IMR-90 (cell line): ENCODE results near the gene SLC25A31. TPM values are rescaled to one million over a fixed set of nuclear protein-coding genes. Genes with fewer than 3 reads are reported as not detected.

ENCODE experiments used
- ATAC-seq: fragments of 200-7000 bp; cut with Tn5 transposase; 2 replicates; pipeline ENCODE4 v1.9.1; 2020; ENCODE audit warnings: low read depth, mild to moderate bottlenecking, moderate library complexity
- BruUV-seq: library from RNA; stranded (reverse); fragments of 400-500 nt; replicated peaks from 2 replicates; lab custom pipeline; 2021; lab: Mats Ljungman, UMichigan
- CTCF ChIA-PET: fragments of 300-600 bp; formaldehyde crosslinking; extraction: SDS; loops from one replicate; lab custom pipeline; 2021; ENCODE audit warnings: antibody characterized with exemption; lab: Yijun Ruan, JAX
- POLR2A ChIA-PET: fragments of 300-600 bp; sonication (Branson Sonifier 250); formaldehyde crosslinking; loops from one replicate; lab custom pipeline; 2022; ENCODE audit warnings: antibody characterized with exemption; ENCODE audit not compliant: unreplicated experiment; lab: Charles Lee
- DNase-seq: peaks from one replicate; pipeline ENCODE4 v3.0.0; 2013
- H2AFZ ChIP-seq: replicated peaks from 2 replicates; pipeline ENCODE3; 2013; ENCODE audit warnings: low read length, mild to moderate bottlenecking; ENCODE audit not compliant: poor library complexity
- H2AK5ac ChIP-seq: 2 replicates; pipeline ENCODE4 v1.6.1; 2013; ENCODE audit warnings: low read depth, low read length, inconsistent platforms
- H2AK9ac ChIP-seq: replicated peaks from 2 replicates; pipeline ENCODE3; 2013; ENCODE audit warnings: mild to moderate bottlenecking, low read depth, low read length, moderate library complexity; ENCODE audit not compliant: poor library complexity
- H2BK120ac ChIP-seq: 2 replicates; pipeline ENCODE4 v1.6.1; 2013; ENCODE audit warnings: low read depth, low read length, inconsistent platforms
- H2BK15ac ChIP-seq: 3 replicates; pipeline ENCODE4 v1.6.1; 2013; ENCODE audit warnings: low read depth, low read length, inconsistent platforms
- H2BK20ac ChIP-seq: 2 replicates; pipeline ENCODE4 v1.6.1; 2013; ENCODE audit warnings: low read depth, mild to moderate bottlenecking, inconsistent platforms, low read length, moderate library complexity
- H2BK5ac ChIP-seq: 2 replicates; pipeline ENCODE4 v1.6.1; 2013; ENCODE audit warnings: mild to moderate bottlenecking, low read depth, low read length, inconsistent platforms; ENCODE audit not compliant: poor library complexity, severe bottlenecking
- H3K14ac ChIP-seq: replicated peaks from 2 replicates; pipeline ENCODE4 v1.6.1; 2013; ENCODE audit warnings: low read depth, low read length, inconsistent platforms
- H3K18ac ChIP-seq: 2 replicates; pipeline ENCODE4 v1.6.1; 2013; ENCODE audit warnings: low read depth, low read length, control low read depth
- H3K23ac ChIP-seq: 2 replicates; pipeline ENCODE4 v1.6.1; 2013; ENCODE audit warnings: low read depth, low read length, inconsistent platforms
- H3K27ac ChIP-seq: 2 replicates; pipeline ENCODE4 v1.5.1; 2013; ENCODE audit warnings: mild to moderate bottlenecking, control low read depth, low read length; ENCODE audit not compliant: insufficient read depth
- H3K27me3 ChIP-seq: 2 replicates; pipeline ENCODE4 v1.6.1; 2013; ENCODE audit warnings: low read length; ENCODE audit not compliant: control insufficient read depth, insufficient read depth
- H3K36me3 ChIP-seq: 2 replicates; pipeline ENCODE4 v1.6.1; 2013; ENCODE audit warnings: low read length, mixed read lengths; ENCODE audit not compliant: control insufficient read depth, insufficient read depth
- H3K4ac ChIP-seq: 2 replicates; pipeline ENCODE4 v1.6.1; 2013; ENCODE audit warnings: low read depth, low read length, inconsistent platforms
- H3K4me1 ChIP-seq: 2 replicates; pipeline ENCODE4 v1.6.1; 2013; ENCODE audit warnings: low read length, mixed read lengths; ENCODE audit not compliant: control insufficient read depth, insufficient read depth
- H3K4me2 ChIP-seq: 2 replicates; pipeline ENCODE4 v1.6.1; 2013; ENCODE audit warnings: low read depth, mild to moderate bottlenecking, control low read depth, low read length, moderate library complexity
- H3K4me3 ChIP-seq: 2 replicates; pipeline ENCODE4 v1.5.1; 2013; ENCODE audit warnings: low read depth, mild to moderate bottlenecking, control low read depth, low read length, moderate library complexity; ENCODE audit not compliant: insufficient read depth
- H3K56ac ChIP-seq: 2 replicates; pipeline ENCODE4 v1.6.1; 2013; ENCODE audit warnings: low read length, inconsistent platforms; ENCODE audit not compliant: insufficient read depth; ENCODE audit errors: extremely low read depth
- H3K79me1 ChIP-seq, 2 experiments: 2 replicates each; pipeline ENCODE4 v1.6.1; 2013; ENCODE audit warnings: low read length in 2 of 2, inconsistent platforms in 1 of 2, low read depth in 1 of 2
- H3K9ac ChIP-seq: 2 replicates; pipeline ENCODE4 v1.6.1; 2013; ENCODE audit warnings: low read depth, low read length, control low read depth
- H3K9me1 ChIP-seq: 2 replicates; pipeline ENCODE4 v1.6.1; 2013; ENCODE audit warnings: low read length, inconsistent platforms; ENCODE audit not compliant: insufficient read depth
- H3K9me3 ChIP-seq: 2 replicates; pipeline ENCODE4 v1.6.1; 2013; ENCODE audit warnings: low read length; ENCODE audit not compliant: control insufficient read depth, insufficient read depth
- H4K20me1 ChIP-seq: 2 replicates; pipeline ENCODE4 v1.6.1; 2013; ENCODE audit warnings: low read length, inconsistent platforms; ENCODE audit not compliant: insufficient read depth
- H4K5ac ChIP-seq: 2 replicates; pipeline ENCODE4 v1.6.1; 2013; ENCODE audit warnings: mild to moderate bottlenecking, low read depth, low read length, control low read depth
- H4K8ac ChIP-seq, 2 experiments: 2 replicates each; pipeline ENCODE4 v1.6.1; 2013; ENCODE audit warnings: low read depth in 2 of 2, low read length in 2 of 2, control low read depth in 1 of 2, inconsistent platforms in 1 of 2
- H4K91ac ChIP-seq: 2 replicates; pipeline ENCODE4 v1.6.1; 2013; ENCODE audit warnings: low read depth, low read length, inconsistent platforms; ENCODE audit not compliant: insufficient read depth
- BHLHE40 ChIP-seq: fragments of 150-350 bp; IDR thresholded peaks from 2 replicates; pipeline ENCODE4 v1.6.1; 2016; ENCODE audit warnings: mild to moderate bottlenecking, low read depth, low read length
- CEBPB ChIP-seq: IDR thresholded peaks from 2 replicates; pipeline ENCODE4 v1.6.1; 2012; ENCODE audit warnings: low read depth, low read length, improper control_type of control experiment
- FOS ChIP-seq: fragments of 150-350 bp; IDR thresholded peaks from 2 replicates; pipeline ENCODE4 v1.6.1; 2016; ENCODE audit warnings: low read depth, low read length
- MAFK ChIP-seq: IDR thresholded peaks from 2 replicates; pipeline ENCODE4 v1.6.1; 2012; ENCODE audit warnings: low read depth, low read length, improper control_type of control experiment
- MAZ ChIP-seq: IDR thresholded peaks from 2 replicates; pipeline ENCODE4 v1.6.1; 2012; ENCODE audit warnings: low read depth, mild to moderate bottlenecking, low read length, improper control_type of control experiment, moderate library complexity, borderline replicate concordance
- MXI1 ChIP-seq: IDR thresholded peaks from 2 replicates; pipeline ENCODE4 v1.6.1; 2012; ENCODE audit warnings: low read depth, mild to moderate bottlenecking, low read length, moderate library complexity, borderline replicate concordance
- NFE2L2 ChIP-seq: fragments of 150-350 bp; IDR thresholded peaks from 2 replicates; pipeline ENCODE4 v1.6.1; 2016; ENCODE audit warnings: low read depth, mild to moderate bottlenecking, low read length
- POLR2A ChIP-seq: IDR thresholded peaks from 2 replicates; pipeline ENCODE4 v1.6.1; 2012; ENCODE audit warnings: mild to moderate bottlenecking, low read depth, low read length
- RAD21 ChIP-seq: IDR thresholded peaks from 2 replicates; pipeline ENCODE4 v1.6.1; 2012; ENCODE audit warnings: low read length, improper control_type of control experiment
- RCOR1 ChIP-seq: IDR thresholded peaks from 2 replicates; pipeline ENCODE4 v1.6.1; 2012; ENCODE audit warnings: mild to moderate bottlenecking, low read length, improper control_type of control experiment; ENCODE audit not compliant: insufficient replicate concordance
- RFX5 ChIP-seq: IDR thresholded peaks from 2 replicates; pipeline ENCODE4 v1.8.0; 2012; ENCODE audit warnings: low read depth, mild to moderate bottlenecking, low read length, moderate library complexity
- WGBS, 2 experiments: methylation state at CpG; one replicate each; pipeline versions ENCODE4 v1.1.5 to v1.1.7; 2013; ENCODE audit warnings: missing lambda C conversion rate in 2 of 2; ENCODE audit not compliant: insufficient read length in 1 of 2; ENCODE audit errors: extremely low coverage in 2 of 2; 5-methylcytosine and 5-hydroxymethylcytosine counted together
- dilution Hi-C: fragments of 300-500 bp; cut with HindIII; formaldehyde crosslinking; loops from one replicate; pipeline ENCODE4 v1.14.3; 2018; ENCODE audit warnings: low sequenced_read_pairs; ENCODE audit not compliant: unreplicated experiment
- in situ Hi-C: fragments of 300-500 bp; cut with MboI; formaldehyde crosslinking; loops from 3 replicates; pipeline ENCODE4 v1.14.3; 2019; ENCODE audit warnings: low sequenced_read_pairs, inconsistent platforms, mixed read lengths
- intact Hi-C: fragments of 100-400 bp; cut with micrococcal nuclease; formaldehyde crosslinking; loops from 2 replicates; pipeline ENCODE4 v1.10.0; 2022
- polyA plus RNA-seq, 3 experiments: library from polyadenylated mRNA; depleted of rRNA; stranded (reverse); fragments of >200 nt; gene quantifications; 2 replicates each; pipeline ENCODE4 v1.2.3, GENCODE V29; 2012; ENCODE audit warnings: low replicate concordance in 1 of 3
- total RNA-seq: library from RNA; depleted of rRNA; stranded (reverse); fragments of >200 nt; gene quantifications from 2 replicates; pipeline ENCODE4 v1.2.3, GENCODE V29; 2012
- TF ChIP-seq, protein P1 (sequence below): conservative IDR thresholded peaks from 2 replicates; pipeline ENCODE4 v1.5.1; 2012; ENCODE audit warnings: mild to moderate bottlenecking, low read depth, low read length, improper control_type of control experiment
- TF ChIP-seq, protein P2 (sequence below): fragments of 150-350 bp; IDR thresholded peaks from 2 replicates; pipeline ENCODE4 v1.6.1; 2016; ENCODE audit warnings: low read depth, mild to moderate bottlenecking, low read length, moderate library complexity, borderline replicate concordance

The SLC25A31 gene
- total and polyA plus RNA-seq, 2 of the 4 experiments (the other 2 are of a cell fraction), result not detected

DNA sequence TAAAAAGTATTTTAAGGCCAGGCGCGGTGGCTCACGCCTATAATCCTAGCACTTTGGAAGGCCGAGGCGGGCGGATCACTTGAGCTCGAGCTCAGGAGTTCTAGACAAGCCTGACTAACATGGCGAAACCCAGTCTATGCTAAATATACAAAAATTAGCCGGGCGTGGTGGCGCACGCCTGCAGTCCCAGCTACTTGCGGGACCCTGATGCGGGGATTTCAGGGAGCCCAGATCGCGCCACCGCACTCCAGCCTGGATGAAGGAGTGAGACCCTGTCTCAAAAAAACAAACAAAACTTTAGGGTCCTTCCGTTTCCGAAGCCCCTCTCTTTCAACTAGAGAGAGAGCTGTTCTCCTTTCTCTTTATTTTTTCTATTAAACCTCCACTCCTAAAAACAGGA, 1.2 kb downstream of the SLC25A31 start:
- no peak overlapping the region for H3K56ac ChIP-seq
- no peak for DNase-seq
- no peak overlapping the region for H3K27ac ChIP-seq
- H2AK5ac ChIP-seq, result no peak overlapping the region
- no peak overlapping the region for H3K9ac ChIP-seq
- H2BK20ac ChIP-seq, result no peak overlapping the region
- H3K18ac ChIP-seq, result no peak overlapping the region
- no peak overlapping the region for H2AFZ ChIP-seq
- H3K14ac ChIP-seq, result no peak overlapping the region
- no peak overlapping the region for H3K23ac ChIP-seq
- H2AK9ac ChIP-seq, result no peak overlapping the region
- intact Hi-C loops (no loop called here), dilution Hi-C loops (no loop called here), in situ Hi-C loops (loop anchor here (5.0 kb wide), 1 partner anchor 129 kb away; no protein-coding TSS in a partner anchor)
- TF ChIP-seq RFX5 (no peak), NFE2L2 (no peak), CEBPB (no peak), MAZ (no peak), FOS (no peak), RCOR1 (no peak), RAD21 (no peak), POLR2A (no peak), MXI1 (no peak), MAFK (no peak), BHLHE40 (no peak)
- TF ChIP-seq, protein P1, sequence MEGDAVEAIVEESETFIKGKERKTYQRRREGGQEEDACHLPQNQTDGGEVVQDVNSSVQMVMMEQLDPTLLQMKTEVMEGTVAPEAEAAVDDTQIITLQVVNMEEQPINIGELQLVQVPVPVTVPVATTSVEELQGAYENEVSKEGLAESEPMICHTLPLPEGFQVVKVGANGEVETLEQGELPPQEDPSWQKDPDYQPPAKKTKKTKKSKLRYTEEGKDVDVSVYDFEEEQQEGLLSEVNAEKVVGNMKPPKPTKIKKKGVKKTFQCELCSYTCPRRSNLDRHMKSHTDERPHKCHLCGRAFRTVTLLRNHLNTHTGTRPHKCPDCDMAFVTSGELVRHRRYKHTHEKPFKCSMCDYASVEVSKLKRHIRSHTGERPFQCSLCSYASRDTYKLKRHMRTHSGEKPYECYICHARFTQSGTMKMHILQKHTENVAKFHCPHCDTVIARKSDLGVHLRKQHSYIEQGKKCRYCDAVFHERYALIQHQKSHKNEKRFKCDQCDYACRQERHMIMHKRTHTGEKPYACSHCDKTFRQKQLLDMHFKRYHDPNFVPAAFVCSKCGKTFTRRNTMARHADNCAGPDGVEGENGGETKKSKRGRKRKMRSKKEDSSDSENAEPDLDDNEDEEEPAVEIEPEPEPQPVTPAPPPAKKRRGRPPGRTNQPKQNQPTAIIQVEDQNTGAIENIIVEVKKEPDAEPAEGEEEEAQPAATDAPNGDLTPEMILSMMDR, result no peak
- TF ChIP-seq, protein P2, sequence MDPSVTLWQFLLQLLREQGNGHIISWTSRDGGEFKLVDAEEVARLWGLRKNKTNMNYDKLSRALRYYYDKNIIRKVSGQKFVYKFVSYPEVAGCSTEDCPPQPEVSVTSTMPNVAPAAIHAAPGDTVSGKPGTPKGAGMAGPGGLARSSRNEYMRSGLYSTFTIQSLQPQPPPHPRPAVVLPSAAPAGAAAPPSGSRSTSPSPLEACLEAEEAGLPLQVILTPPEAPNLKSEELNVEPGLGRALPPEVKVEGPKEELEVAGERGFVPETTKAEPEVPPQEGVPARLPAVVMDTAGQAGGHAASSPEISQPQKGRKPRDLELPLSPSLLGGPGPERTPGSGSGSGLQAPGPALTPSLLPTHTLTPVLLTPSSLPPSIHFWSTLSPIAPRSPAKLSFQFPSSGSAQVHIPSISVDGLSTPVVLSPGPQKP, result no peak
- no peak overlapping the region for H2BK5ac ChIP-seq
- no peak overlapping the region for H4K5ac ChIP-seq
- H3K9me1 ChIP-seq, result no peaks in the 10 kb centered on the region
- H3K4me3 ChIP-seq, result no peak overlapping the region
- H4K8ac ChIP-seq, result no peak overlapping the region
- no peak overlapping the region for H3K4ac ChIP-seq
- H4K20me1 ChIP-seq, result no peaks in the 10 kb centered on the region
- CTCF ChIA-PET, result interaction anchor here (0.6 to 1.1 kb wide), 2 partner anchors 109 to 1158 kb away, joined by 3 to 4 read pairs; no protein-coding TSS in a partner anchor
- no peak overlapping the region for H4K91ac ChIP-seq
- no peak overlapping the region for H2BK15ac ChIP-seq
- ATAC-seq, result no peak
- H3K36me3 ChIP-seq, result no peaks in the 10 kb centered on the region
- H3K4me2 ChIP-seq, result no peak overlapping the region
- POLR2A ChIA-PET, result no interaction called here
- H3K27me3 ChIP-seq, result no peaks in the 10 kb centered on the region
- H3K79me1 ChIP-seq, result no peaks in the 10 kb centered on the region
- no peaks in the 10 kb centered on the region; the same call in 1 of the 2 replicates for H3K4me1 ChIP-seq
- WGBS, 2 experiments, result 94% methylated on average over 12 of the region's 19 CpGs; no CpG with 5 or more reads in 1 of the 2 experiments
- BruUV-seq, result no TSS peak
- H3K9me3 ChIP-seq, result no peaks in the 10 kb centered on the region
- H2BK120ac ChIP-seq, result no peak overlapping the region
